Large intestine (tissue), 3 donors: ENCODE data around the gene HOXA2. TPM values are rescaled to one million over a fixed set of nuclear protein-coding genes. Genes with fewer than 3 reads are reported as not detected.

Experiments used
- DNase-seq, 2 donors: peaks; one replicate each; pipeline versions ENCODE4 v3.0.0 to v3.0.0-alpha.2; 2013
- H3K27ac ChIP-seq: one replicate; pipeline ENCODE4 v1.5.1; 2013; ENCODE audit warnings: low read length
- H3K27me3 ChIP-seq: 2 replicates; pipeline ENCODE4 v1.6.1; 2013; ENCODE audit warnings: low read length; ENCODE audit not compliant: control insufficient read depth, insufficient read depth
- H3K36me3 ChIP-seq: 2 replicates; pipeline ENCODE4 v1.6.1; 2013; ENCODE audit warnings: low read length; ENCODE audit not compliant: control insufficient read depth, insufficient read depth
- H3K4me1 ChIP-seq: one replicate; pipeline ENCODE4 v1.6.1; 2013; ENCODE audit warnings: low read length; ENCODE audit not compliant: control insufficient read depth, insufficient read depth
- H3K4me3 ChIP-seq: one replicate; pipeline ENCODE4 v1.5.1; 2013; ENCODE audit warnings: low read length
- H3K9me3 ChIP-seq: one replicate; pipeline ENCODE4 v1.6.1; 2013; ENCODE audit warnings: mild to moderate bottlenecking, low read depth, low read length, moderate library complexity; ENCODE audit not compliant: control insufficient read depth
- WGBS: methylation state at CpG from one replicate; pipeline ENCODE4 v1.1.5; 2013; ENCODE audit warnings: low lambda C conversion rate; ENCODE audit not compliant: insufficient coverage; 5-methylcytosine and 5-hydroxymethylcytosine counted together
- polyA plus RNA-seq: library from polyadenylated mRNA; unstranded; fragments of 120-200 nt; gene quantifications from one replicate; pipeline ENCODE4 v1.2.1, GENCODE V29; 2013

The HOXA2 gene
- polyA plus RNA-seq, 1 donor: 5.5 TPM

- peak; percentile 82 to 86 for DNase-seq
- peak within 1 kb of the TSS; percentile 80 for H3K27ac ChIP-seq
- peaks cover 14% of the 10 kb centered on the region for H3K4me1 ChIP-seq
- no CpG with 5 or more reads among the region's 68 CpGs for WGBS
- H3K4me3 ChIP-seq: peak within 1 kb of the TSS; percentile 88
- peaks cover 2% of the 10 kb centered on the region for H3K9me3 ChIP-seq
- peaks cover 6% of the 10 kb centered on the region for H3K36me3 ChIP-seq
- H3K27me3 ChIP-seq: peaks cover 41% of the 10 kb centered on the region
Measured at GRCh38 chr7:27095897-27096767, 6.4 kb downstream of the HOXA2 start, which contains the start of gene HOXA1. HOXA1 (minus strand) TSS chr7:27096000; CDS start chr7:27095912, 88 bp downstream.

- H3K9me3 ChIP-seq: peaks cover 2% of the 10 kb centered on the region
- no peaks in the 10 kb centered on the region for H3K36me3 ChIP-seq
- peaks cover 39% of the 10 kb centered on the region for H3K27me3 ChIP-seq
- peak in 1 of 2 donors; percentile 26 for DNase-seq
- H3K4me3 ChIP-seq: peak overlapping the region; percentile 88
- WGBS: no CpG with 5 or more reads among the region's 33 CpGs
- H3K27ac ChIP-seq: no peak overlapping the region
- peaks cover 14% of the 10 kb centered on the region for H3K4me1 ChIP-seq
Measured at GRCh38 chr7:27095050-27095896, 7.2 kb downstream of the HOXA2 start.

- peaks cover 14% of the 10 kb centered on the region for H3K4me1 ChIP-seq
- peaks cover 2% of the 10 kb centered on the region for H3K9me3 ChIP-seq
- 80% methylated on average over 1 of the region's 29 CpGs for WGBS
- H3K27me3 ChIP-seq: peaks cover 39% of the 10 kb centered on the region
- H3K27ac ChIP-seq: no peak overlapping the region
- no peak for DNase-seq
- no peak overlapping the region for H3K4me3 ChIP-seq
- H3K36me3 ChIP-seq: no peaks in the 10 kb centered on the region
Measured at GRCh38 chr7:27094304-27095049, 8.0 kb downstream of the HOXA2 start.

GRCh38 chr7:27093184-27093895, 9.1 kb downstream of the HOXA2 start:
- Histone ChIP-seq H3K27ac (no peak overlapping the region), H3K4me1 (peaks cover 11% of the 10 kb centered on the region), H3K27me3 (peaks cover 40% of the 10 kb centered on the region), H3K9me3 (peaks cover 1% of the 10 kb centered on the region), H3K36me3 (no peaks in the 10 kb centered on the region), H3K4me3 (no peak overlapping the region)
- no peak for DNase-seq
- WGBS: no CpG with 5 or more reads among the region's 6 CpGs

GRCh38 chr7:27092819-27093110, 9.7 kb downstream of the HOXA2 start:
- no CpG with 5 or more reads among the region's 1 CpG for WGBS
- peaks cover 41% of the 10 kb centered on the region for H3K27me3 ChIP-seq
- no peak for DNase-seq

GRCh38 chr7:27091941-27092818, 10.3 kb downstream of the HOXA2 start:
- no peak overlapping the region for H3K27ac ChIP-seq
- DNase-seq: no peak
- peaks cover 9% of the 10 kb centered on the region for H3K9me3 ChIP-seq
- peaks cover 2% of the 10 kb centered on the region for H3K4me1 ChIP-seq
- peaks cover 41% of the 10 kb centered on the region for H3K27me3 ChIP-seq
- no peak overlapping the region for H3K4me3 ChIP-seq
- no peaks in the 10 kb centered on the region for H3K36me3 ChIP-seq
- WGBS: 82% methylated on average over 2 of the region's 9 CpGs

More at GRCh38 chr7:27092819-27093110, 9.7 kb downstream of the HOXA2 start:
- H3K36me3 ChIP-seq: no peaks in the 10 kb centered on the region
- H3K9me3 ChIP-seq: peaks cover 7% of the 10 kb centered on the region
- no peak overlapping the region for H3K27ac ChIP-seq
- peaks cover 6% of the 10 kb centered on the region for H3K4me1 ChIP-seq
- H3K4me3 ChIP-seq: no peak overlapping the region

- Histone ChIP-seq H3K27ac (no peak overlapping the region), H3K9me3 (peaks cover 9% of the 10 kb centered on the region), H3K36me3 (no peaks in the 10 kb centered on the region), H3K4me1 (no peaks in the 10 kb centered on the region), H3K4me3 (no peak overlapping the region), H3K27me3 (peaks cover 38% of the 10 kb centered on the region)
- no peak for DNase-seq
- no CpG with 5 or more reads among the region's 3 CpGs for WGBS
Measured at GRCh38 chr7:27091105-27091504, 11.4 kb downstream of the HOXA2 start.

GRCh38 chr7:27088002-27088922, 14.2 kb downstream of the HOXA2 start:
- peaks cover 24% of the 10 kb centered on the region for H3K27me3 ChIP-seq

More at GRCh38 chr7:27088002-27088922, 14.2 kb downstream of the HOXA2 start:
- Histone ChIP-seq H3K36me3 (no peaks in the 10 kb centered on the region), H3K27ac (no peak overlapping the region), H3K4me1 (no peaks in the 10 kb centered on the region), H3K4me3 (no peak overlapping the region), H3K9me3 (peaks cover 9% of the 10 kb centered on the region)
- DNase-seq: no peak
- 75% methylated on average over 15 of the region's 68 CpGs for WGBS
